SU-DHL-6 (cell line): ENCODE data around the gene HOOK2.
A peak's percentile ranks its signal among the peaks of the same experiment; 100 is the strongest.
"Not testable (repeated sequence)": the region's sequence is repeated elsewhere in the genome, so short reads cannot be mapped to it uniquely, and the experiment has no call there.

ENCODE experiments used
- H2AFZ ChIP-seq: fragments of 200-600 bp; sonication (generic); 2 replicates; pipeline ENCODE4 v1.6.1; 2014; ENCODE audit warnings: low read depth, mild to moderate bottlenecking, moderate library complexity, mixed read lengths, antibody characterized with exemption, low read length; ENCODE audit not compliant: severe bottlenecking
- H3F3A ChIP-seq: fragments of 200-600 bp; shearing (Covaris generic); 2 replicates; pipeline ENCODE4 v1.6.0; 2016; ENCODE audit warnings: antibody characterized with exemption, mild to moderate bottlenecking; ENCODE audit not compliant: insufficient read depth
- H3K27ac ChIP-seq: fragments of 200-600 bp; sonication (generic); 2 replicates; pipeline ENCODE4 v1.5.1; 2016; ENCODE audit warnings: low read depth, mild to moderate bottlenecking, low read length, moderate library complexity, mixed read lengths
- H3K27me3 ChIP-seq: fragments of 200-600 bp; sonication (generic), shearing (Covaris generic); 2 replicates; pipeline ENCODE4 v1.6.0; 2014; ENCODE audit warnings: mild to moderate bottlenecking, low read length
- H3K36me3 ChIP-seq: fragments of 200-600 bp; sonication (generic); 2 replicates; pipeline ENCODE4 v1.6.1; 2014; ENCODE audit warnings: mild to moderate bottlenecking, low read length, mixed read lengths
- H3K4me2 ChIP-seq: fragments of 300-600, 200-600 bp; shearing (Covaris generic), sonication (generic); 2 replicates; pipeline ENCODE4 v1.6.0; 2014; ENCODE audit warnings: low read length, low read depth, mild to moderate bottlenecking; ENCODE audit not compliant: poor library complexity, severe bottlenecking
- H3K4me3 ChIP-seq: fragments of 200-600 bp; sonication (generic); 2 replicates; pipeline ENCODE4 v1.5.1; 2014; ENCODE audit warnings: antibody characterized with exemption, low read length, mild to moderate bottlenecking, mixed read lengths; ENCODE audit not compliant: insufficient read depth, poor library complexity, severe bottlenecking
- H3K79me2 ChIP-seq: fragments of 200-600 bp; sonication (generic); 2 replicates; pipeline ENCODE4 v1.6.1; 2014; ENCODE audit warnings: mild to moderate bottlenecking, low read length, moderate library complexity; ENCODE audit not compliant: insufficient read depth
- H3K9ac ChIP-seq: fragments of 200-600 bp; sonication (generic); 2 replicates; pipeline ENCODE4 v1.7.0; 2014; ENCODE audit warnings: mild to moderate bottlenecking, low read length
- H3K9me2 ChIP-seq: fragments of 200-600 bp; sonication (generic); replicated peaks from 2 replicates; pipeline ENCODE4 v1.6.1; 2014; ENCODE audit warnings: low read length; ENCODE audit not compliant: insufficient read depth
- H3K9me3 ChIP-seq: fragments of 200-600 bp; sonication (generic); 2 replicates; pipeline ENCODE4 v1.6.1; 2014; ENCODE audit warnings: low read length, mixed read lengths; ENCODE audit not compliant: insufficient read depth
- H4K20me1 ChIP-seq: fragments of 200-600 bp; sonication (generic); 2 replicates; pipeline ENCODE4 v1.6.1; 2014; ENCODE audit warnings: low read depth, mild to moderate bottlenecking, antibody characterized with exemption, low read length, moderate library complexity, mixed read lengths
- CTCF ChIP-seq: fragments of 200-600 bp; sonication (generic); IDR thresholded peaks from one replicate; pipeline ENCODE4 v1.5.1; 2017; ENCODE audit warnings: antibody characterized with exemption, mild to moderate bottlenecking, low read length, moderate library complexity; ENCODE audit not compliant: insufficient read depth, poor library complexity, severe bottlenecking
- EZH2phosphoT487 ChIP-seq: fragments of 200-600 bp; sonication (generic), shearing (Covaris generic); conservative IDR thresholded peaks from 2 replicates; pipeline ENCODE4 v1.6.1; 2018; ENCODE audit warnings: mild to moderate bottlenecking, antibody characterized with exemption, low read length, moderate library complexity, mixed read lengths

The HOOK2 gene

GRCh38 chr19:12726988-12727316, 48.4 kb downstream of the HOOK2 start:
- no peak overlapping the region for H3K9ac ChIP-seq
- no peaks in the 10 kb centered on the region for H3K9me3 ChIP-seq
- H3K4me3 ChIP-seq: no peak overlapping the region
- H2AFZ ChIP-seq: no peak overlapping the region
- no peaks in the 10 kb centered on the region for H3K9me2 ChIP-seq
- no peak overlapping the region for H3K4me2 ChIP-seq
- H3K27me3 ChIP-seq: no peaks in the 10 kb centered on the region
- H4K20me1 ChIP-seq: no peaks in the 10 kb centered on the region; the same call in 1 of the 2 replicates
- peaks cover 39% of the 10 kb centered on the region for H3K79me2 ChIP-seq
- H3F3A ChIP-seq: peaks cover 13% of the 10 kb centered on the region
- TF ChIP-seq EZH2phosphoT487: no peak
- TF ChIP-seq CTCF: no peak
- H3K27ac ChIP-seq: 0 out of 2 replicates have a peak overlapping the region, but pooled peaks have one; percentile 32
- H3K36me3 ChIP-seq: peaks cover 7% of the 10 kb centered on the region; the same call in 1 of the 2 replicates

GRCh38 chr19:12725612-12726011, 49.7 kb downstream of the HOOK2 start:
- H3K9me3 ChIP-seq, H3K4me2 ChIP-seq: not testable (repeated sequence)
- H3K79me2 ChIP-seq: peaks cover 39% of the 10 kb centered on the region

GRCh38 chr19:12723641-12724426, 51.5 kb downstream of the HOOK2 start, which contains the start of gene TNPO2:
Gene TNPO2, minus strand, starts transcription at chr19:12723932. Its CDS starts 2,955 bp downstream, at chr19:12720977.
- Histone ChIP-seq H3K27me3 (no peaks in the 10 kb centered on the region), H3K9me3 (no peaks in the 10 kb centered on the region), H3K9ac (peak within 1 kb of the TSS; percentile 87), H3F3A (peaks cover 9% of the 10 kb centered on the region), H2AFZ (peak within 1 kb of the TSS; percentile 42), H3K36me3 (peaks cover 4% of the 10 kb centered on the region; the same call in 1 of the 2 replicates), H3K4me3 (peak within 1 kb of the TSS; percentile 79), H4K20me1 (peaks cover 4% of the 10 kb centered on the region; the same call in 1 of the 2 replicates), H3K9me2 (no peaks in the 10 kb centered on the region), H3K79me2 (peaks cover 49% of the 10 kb centered on the region), H3K4me2 (peak within 1 kb of the TSS; percentile 87), H3K27ac (peak within 1 kb of the TSS; percentile 74)
- TF ChIP-seq CTCF: no peak
- TF ChIP-seq EZH2phosphoT487: no peak

More at GRCh38 chr19:12725612-12726011, 49.7 kb downstream of the HOOK2 start:
- H3F3A ChIP-seq: peaks cover 12% of the 10 kb centered on the region
- H3K36me3 ChIP-seq, H3K27me3 ChIP-seq, H3K9me2 ChIP-seq, H4K20me1 ChIP-seq, H2AFZ ChIP-seq, H3K4me3 ChIP-seq, H3K27ac ChIP-seq, H3K9ac ChIP-seq: not testable (repeated sequence)

DNA sequence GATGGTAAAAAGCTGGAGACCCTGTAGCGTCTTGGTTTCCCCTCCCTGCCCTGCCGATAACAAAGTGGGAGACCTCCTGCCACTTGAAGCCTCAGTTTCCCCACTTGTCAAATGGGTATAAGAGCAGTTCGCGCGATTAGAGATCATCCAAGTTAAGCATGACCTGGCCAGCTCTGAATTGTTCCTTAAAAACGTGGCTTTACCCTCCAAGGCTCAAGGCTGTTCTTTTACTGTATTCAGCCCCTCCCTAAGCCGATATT, 52.0 kb downstream of the HOOK2 start:
- Histone ChIP-seq H3K79me2 (peaks cover 54% of the 10 kb centered on the region), H2AFZ (peak overlapping the region; percentile 24), H3K9me2 (no peaks in the 10 kb centered on the region), H3K9ac (peak overlapping the region; percentile 87), H3K36me3 (peaks cover 4% of the 10 kb centered on the region; the same call in 1 of the 2 replicates), H3K27ac (peak overlapping the region; percentile 74), H3K4me3 (peak overlapping the region; percentile 79), H3K9me3 (no peaks in the 10 kb centered on the region), H3K27me3 (no peaks in the 10 kb centered on the region), H3F3A (peaks cover 6% of the 10 kb centered on the region), H3K4me2 (peak overlapping the region; percentile 87), H4K20me1 (peaks cover 7% of the 10 kb centered on the region; the same call in 1 of the 2 replicates)
- TF ChIP-seq CTCF (no peak), EZH2phosphoT487 (no peak)
